GM18505 (cell line): ENCODE results near the gene ABCF2.

Experiments used
- ATAC-seq: cut with Tn5 transposase; IDR thresholded peaks from one replicate; pipeline ENCODE4 v1.9.1; 2021; ENCODE audit not compliant: unreplicated experiment
- POLR2A ChIP-seq: IDR thresholded peaks from 4 replicates; pipeline ENCODE4 v1.6.1; 2011; ENCODE audit warnings: borderline replicate concordance; ENCODE audit not compliant: insufficient read depth, insufficient read length; ENCODE audit errors: extremely low read depth

Gene ABCF2

DNA sequence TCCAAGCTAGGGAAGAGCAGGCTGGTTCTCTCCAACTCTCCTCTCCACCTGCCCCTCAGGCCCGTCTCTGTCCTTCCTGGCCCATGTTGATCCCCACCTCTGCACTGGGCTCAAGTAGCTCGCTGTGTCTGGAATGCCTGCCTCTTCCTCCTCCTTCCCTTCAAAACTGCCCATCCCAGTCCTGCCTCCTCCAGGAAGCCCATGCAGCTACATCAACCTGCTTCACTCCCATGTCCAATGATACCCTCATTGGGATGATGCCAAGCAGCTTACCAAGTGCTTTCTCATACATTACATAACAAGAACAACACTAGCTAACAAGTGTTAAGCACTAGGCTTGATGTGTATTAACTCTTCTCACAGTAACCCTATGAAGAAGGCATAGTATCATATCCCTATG lies 48.2 kb downstream of the ABCF2 start:
- no peak for TF ChIP-seq POLR2A
- no peak for ATAC-seq

DNA sequence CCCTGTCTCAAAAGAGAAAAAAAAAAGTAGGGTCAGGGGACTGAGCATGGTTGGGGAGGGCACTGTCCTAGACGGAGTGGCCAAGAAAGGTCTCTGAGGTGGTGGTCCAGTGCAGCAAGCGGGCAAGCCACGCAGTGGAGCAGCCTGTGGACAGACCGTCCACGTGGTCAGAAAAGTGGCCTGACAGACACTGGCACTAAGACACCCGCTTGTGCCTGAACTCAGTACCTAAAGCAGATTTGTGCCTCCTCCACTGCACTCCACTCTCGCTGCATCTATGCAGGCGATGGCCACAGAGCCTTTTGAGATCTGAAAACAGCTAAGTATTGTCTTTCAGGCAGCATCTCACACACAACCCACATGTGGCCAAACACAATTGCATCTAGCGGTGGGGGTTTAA lies 48.8 kb downstream of the ABCF2 start:
- ATAC-seq = no peak
- no peak for TF ChIP-seq POLR2A

DNA sequence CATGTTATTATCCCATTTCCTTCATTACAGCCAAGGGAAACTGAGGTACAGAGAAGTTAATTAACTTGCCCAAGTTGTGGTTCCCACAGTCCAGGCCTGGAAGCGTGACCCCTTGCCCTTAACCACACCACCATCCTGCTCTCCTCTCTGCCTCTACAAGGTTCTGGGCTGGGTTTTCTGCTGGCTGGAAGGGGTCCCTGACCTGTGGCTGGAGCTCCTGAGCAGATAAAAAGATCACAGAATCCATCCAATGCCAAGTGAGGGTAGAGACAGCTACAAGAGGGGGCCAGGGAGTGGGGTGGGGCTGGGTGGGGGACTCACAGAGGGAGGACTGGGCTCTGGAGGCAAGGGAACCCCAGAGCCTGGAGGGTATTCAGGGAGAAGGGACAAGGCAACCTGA lies 49.7 kb downstream of the ABCF2 start:
- no peak for ATAC-seq
- TF ChIP-seq POLR2A = no peak

DNA sequence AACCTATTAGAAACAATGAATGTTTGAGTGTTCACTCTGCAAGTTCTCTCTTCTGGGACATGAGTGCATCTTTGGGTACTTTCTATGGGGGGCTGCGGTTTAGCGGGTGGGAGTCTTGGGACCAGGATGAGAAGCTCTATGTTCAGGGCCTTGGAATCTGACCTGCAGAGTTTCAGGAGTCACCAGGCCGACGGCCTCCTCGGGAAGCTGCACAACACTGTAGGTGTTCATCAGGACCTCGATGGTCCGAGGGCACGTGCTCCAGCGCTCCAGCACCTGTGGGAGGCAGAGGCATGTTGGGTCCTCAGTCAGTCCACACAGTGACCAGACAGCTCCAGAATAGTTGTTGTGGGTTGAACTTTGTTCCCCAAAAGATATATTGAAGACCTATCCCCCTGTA lies 50.6 kb downstream of the ABCF2 start:
- no peak for TF ChIP-seq POLR2A
- ATAC-seq = no peak

DNA sequence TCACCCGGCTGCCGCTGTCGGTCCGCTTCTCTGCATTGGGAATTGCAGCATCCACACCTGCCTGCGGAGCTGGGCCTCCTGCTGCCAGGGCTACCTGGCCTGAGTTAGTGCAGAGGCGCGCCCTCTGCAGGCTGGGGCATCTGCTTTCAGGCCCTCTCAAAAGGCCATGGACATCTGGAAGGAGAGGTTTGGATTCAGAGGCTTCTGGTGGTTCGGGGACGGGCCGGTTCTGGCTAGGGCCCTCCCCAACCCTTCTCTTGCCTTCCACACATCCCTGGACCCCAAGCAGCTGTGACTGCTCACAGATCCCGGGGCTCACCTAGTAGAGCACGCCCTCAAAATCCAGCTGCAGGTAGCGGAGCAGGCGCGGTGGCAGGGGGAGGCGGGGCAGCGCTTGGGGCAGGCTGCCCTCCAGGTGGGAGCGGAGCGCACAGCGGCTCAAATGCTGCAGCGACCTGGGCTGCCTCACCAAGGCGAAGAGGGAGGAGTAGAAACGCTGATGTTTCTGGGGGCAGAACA lies 51.2 kb downstream of the ABCF2 start:
- TF ChIP-seq POLR2A = no peak
- no peak for ATAC-seq

DNA sequence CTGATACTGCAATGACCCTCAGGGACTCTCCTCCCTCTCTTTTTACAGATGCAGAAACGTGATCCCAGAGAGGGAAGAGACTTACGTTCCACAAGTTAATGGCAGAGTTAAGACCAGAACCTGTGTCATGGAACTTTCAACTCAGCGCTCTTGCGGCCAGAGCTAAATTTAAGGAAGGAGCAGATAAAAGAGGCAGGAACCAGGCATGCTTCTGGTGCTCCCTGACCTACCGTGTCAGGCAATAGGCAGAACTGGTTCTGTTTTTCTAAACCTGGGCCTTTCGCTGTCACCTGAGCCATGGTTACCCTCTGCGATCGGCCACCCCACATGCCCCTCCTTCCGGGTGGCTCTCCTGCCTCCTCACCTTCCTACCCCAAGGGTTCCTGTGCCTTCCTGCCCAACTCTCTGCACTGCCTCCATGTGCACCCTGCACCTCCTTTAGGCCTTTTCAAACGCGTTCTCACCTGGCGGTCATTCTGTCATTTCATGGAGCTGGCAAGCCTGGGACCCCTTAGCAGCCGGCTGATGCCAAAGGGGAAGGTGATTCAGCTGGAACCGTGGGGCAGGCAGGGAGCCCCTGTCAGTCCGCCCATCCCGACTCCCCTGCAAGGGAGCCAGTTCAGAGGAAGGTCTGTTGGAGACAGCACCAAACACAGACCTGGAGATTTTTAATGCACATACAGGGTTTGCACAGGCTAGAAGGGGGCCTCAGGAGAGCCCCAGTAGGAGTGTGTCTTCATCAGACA lies 51.8 kb downstream of the ABCF2 start:
- TF ChIP-seq POLR2A = no peak
- no peak for ATAC-seq

DNA sequence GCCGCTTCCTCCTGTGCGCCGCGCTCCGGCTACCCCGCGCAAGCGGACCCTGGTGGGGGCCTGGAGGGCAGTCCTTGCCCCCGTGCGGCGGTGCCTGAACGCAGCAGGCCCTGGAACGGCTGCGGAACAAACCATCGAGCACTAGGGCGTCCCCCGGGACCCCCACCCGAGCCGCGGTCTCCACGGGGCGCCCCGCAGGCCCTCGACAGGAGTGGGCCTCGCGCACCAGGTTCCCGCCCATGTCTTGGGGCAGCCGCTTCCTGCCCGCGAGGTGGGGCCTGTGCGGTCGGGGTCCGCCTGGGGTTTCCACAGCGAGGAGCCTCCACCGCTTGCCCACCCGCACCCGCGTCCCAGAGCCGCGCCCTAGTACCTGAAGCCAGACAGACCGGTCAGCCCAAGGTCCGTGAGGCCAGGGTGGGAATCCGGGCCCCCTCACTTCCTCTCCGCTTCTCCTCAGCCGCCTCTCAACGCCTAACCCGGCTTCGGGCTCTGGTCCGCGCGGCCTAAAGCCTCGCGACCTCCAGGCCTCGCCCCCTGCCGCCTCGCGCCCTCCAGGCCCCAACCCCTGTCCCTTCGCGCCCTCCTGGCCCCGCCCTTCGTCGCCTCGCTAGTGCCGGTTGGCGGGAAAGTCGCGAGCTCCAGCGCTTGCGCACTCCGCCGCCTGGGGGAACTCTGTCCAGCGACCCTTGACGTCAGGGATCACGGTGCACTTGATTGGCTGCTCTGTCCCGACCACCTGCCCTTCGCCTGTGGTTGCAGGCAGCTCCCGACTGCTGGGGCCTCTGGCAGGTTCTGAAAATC lies 52.6 kb downstream of the ABCF2 start:
- ATAC-seq = no peak
- no peak for TF ChIP-seq POLR2A

DNA sequence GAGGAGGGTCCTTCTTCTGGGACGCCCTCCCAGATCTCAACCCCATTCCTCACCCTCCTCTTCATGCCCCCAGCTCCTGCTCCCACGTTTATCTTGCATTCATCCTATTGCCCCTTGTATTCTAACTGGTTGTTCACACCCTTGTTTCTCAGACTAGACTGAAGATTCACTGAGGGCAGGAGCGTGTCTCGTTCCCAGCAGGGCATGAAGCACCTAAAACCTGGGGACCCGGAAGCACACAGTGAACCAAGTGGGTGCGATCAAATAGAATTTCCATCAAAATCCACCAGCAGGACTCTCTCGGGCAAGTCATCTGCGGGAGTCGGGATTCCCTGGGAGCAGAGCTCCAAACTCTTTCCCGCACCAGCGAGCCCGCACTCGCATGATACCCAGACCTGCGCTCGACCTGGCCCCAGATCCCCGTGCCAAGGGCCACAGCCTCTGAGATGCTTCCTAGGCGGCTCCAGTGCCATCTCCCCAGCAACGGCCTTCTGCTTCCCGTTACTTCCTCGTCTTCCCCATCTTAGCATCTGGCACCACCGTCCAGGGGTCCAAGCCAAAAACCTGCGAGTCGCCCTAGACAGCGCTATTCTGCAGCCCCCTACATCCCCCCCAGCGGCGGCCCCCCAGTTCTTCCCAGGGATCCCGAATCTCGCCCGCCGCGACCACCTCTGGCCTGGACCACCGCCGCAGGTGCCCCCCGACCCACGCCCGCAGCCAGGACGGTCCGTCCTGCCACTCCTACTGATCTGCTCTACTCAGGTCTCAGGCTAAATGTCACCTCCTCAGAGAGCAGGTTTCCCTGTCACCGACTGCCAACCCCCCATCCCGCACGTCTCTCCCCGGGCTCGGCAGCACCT lies 53.4 kb downstream of the ABCF2 start:
- no peak for ATAC-seq
- TF ChIP-seq POLR2A = no peak

DNA sequence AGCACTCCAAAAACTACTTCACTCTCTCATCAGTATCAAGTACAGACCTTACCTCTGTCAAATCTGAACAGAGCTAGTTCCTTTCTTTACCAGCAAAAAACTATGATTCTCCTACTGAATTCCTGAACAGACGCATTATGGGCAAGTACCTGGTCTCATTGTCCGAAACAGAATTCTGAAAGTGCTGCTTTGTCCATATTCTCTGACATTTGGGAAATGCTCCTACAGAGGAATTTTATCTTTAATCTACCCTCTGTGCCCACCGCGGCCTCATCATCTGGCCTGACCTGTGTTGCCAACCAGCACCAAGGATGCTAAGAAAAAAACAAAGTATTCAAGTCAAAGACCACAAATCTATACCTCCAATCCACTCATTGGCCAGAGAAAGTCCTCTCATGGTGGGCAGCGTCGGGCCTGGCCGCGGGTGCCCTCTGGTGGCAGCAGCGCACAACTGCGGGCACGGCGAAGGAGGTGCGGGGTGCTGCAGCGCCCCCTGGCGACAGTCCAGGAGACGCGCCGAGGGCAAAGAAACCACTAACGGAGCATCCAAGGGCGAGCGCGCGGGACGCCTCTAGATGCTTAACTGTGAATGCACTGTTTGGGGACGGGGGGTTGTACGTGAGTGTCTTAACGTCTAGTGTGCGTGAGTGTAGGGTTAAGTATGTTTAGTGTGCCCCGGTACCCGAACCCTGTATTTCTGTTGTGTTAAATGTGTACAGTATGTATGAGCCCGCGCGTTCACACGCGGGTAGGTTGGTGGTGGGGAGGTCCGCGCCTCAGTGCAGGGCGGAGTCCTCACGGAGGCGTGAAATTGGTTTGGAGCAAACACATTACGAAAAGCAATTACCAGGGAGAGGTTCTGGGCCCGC lies 54.5 kb downstream of the ABCF2 start:
- no peak for TF ChIP-seq POLR2A
- ATAC-seq = peak; percentile 66

DNA sequence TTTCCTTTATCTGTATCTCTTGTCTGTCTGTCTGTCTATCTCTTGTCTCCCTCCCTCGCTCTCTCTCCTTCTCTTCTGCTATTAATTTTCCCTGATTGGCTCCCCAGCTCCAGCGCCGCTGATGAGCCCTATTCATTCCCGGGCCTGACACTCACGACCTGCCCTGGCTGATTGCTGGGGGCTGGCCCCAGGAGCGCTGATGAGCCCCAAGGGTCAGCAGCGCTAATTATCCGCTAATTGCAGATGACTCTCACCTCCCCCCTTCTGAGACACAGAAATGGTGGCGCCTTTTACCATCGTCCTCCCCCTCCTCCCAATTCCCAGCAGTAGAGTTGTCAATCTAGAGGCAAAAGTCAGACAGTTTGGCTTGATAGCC lies 58.2 kb downstream of the ABCF2 start:
- ATAC-seq = no peak
- no peak for TF ChIP-seq POLR2A

DNA sequence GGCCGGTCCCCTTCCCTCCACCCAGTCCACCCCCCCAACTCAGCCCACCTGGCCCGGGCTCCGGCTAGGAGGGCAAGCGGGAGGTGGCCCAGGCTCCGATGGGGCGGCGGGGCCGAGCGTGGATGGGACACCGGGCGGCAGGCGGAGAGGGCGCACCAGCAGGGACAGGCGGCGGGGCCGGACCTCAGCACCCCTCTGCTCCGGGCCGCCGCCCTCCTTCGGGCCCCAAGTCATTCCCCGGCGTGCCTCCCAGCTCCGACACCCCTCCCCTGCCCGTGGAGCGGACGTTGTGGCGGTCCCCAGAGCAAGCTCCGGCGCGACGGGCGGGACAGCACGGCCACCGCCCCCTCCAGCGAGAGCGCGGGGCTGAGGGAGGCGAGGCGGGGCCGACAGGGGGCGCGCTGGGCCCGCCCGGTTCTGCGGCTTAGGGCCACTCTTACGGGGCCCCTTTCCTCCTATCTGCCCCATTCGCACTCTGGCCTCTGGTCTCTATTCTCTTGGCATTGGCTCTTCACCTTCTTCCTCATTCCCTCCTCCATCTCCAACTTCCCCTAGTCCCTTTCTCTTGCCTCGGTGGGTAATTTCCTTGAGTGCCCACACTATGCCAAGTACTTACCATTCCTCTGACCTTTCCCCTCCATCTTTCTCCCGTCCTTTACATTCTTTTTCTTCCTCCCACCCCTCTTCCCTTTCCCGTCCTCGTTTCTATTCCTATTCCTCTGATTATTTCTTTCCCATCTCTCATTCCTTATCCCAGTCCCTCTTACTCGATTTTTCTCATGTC lies 58.8 kb downstream of the ABCF2 start:
- TF ChIP-seq POLR2A = no peak
- peak; percentile 53 for ATAC-seq

DNA sequence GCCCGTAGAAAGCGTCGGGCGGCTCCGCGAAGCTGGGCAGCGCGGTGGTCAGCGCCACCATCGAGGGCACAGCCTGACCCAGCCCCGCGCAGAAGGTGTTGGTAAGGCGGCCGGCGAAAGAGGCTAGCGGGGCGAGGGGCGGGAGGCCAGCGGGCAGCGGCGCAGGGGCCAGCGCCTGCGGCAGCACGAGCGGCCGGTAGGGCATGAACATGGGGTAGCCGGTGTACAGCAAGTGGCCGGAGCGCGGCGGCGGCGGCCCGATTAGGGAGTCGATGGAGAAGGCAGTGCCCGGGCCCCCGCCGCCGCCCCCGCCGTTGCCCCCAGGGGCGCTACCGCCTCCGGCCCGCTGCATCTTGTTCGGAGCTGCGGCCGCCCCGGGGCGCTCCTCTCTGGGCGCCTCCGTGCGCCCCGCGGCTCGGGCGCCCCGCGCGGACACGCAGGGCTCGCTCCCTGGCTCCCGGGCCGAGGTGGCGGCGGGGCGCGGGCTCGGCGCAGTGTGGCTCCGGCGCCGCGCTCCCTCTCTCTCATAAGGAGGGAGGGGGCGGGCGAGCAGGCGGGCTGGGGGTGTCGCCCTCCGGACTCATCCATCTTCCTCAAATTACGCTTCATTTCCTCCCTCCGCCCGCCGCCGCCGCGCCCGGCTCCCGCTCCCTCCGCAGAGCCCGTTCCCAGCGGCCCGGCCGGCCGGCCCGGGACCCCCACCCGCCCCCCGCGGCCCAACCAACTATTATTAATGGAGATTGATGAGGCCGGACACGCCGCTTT lies 59.6 kb downstream of the ABCF2 start, which contains the start of gene GBX1:
GBX1 (minus strand) TSS at position 498 of the 765 bp plus-strand sequence; CDS start at position 352, 146 bp downstream.
- no peak for TF ChIP-seq POLR2A
- ATAC-seq = no peak
